Neural cell (in vitro differentiated cells): ENCODE results near the gene PCDH10. TPM values are rescaled to one million over a fixed set of nuclear protein-coding genes. Genes with fewer than 3 reads are reported as not detected.

Experiments
- H2AFZ ChIP-seq: fragments of 200-600, 300-800 bp; sonication (generic), shearing (Covaris generic); 2 replicates; pipeline ENCODE4 v1.6.0; 2014; ENCODE audit warnings: low read depth, mild to moderate bottlenecking, antibody characterized with exemption, low read length, moderate library complexity
- H3F3A ChIP-seq: fragments of 200-600 bp; shearing (Covaris generic); 2 replicates; pipeline ENCODE4 v1.6.1; 2016; ENCODE audit warnings: mild to moderate bottlenecking, moderate library complexity, mixed read lengths, antibody characterized with exemption, low read length; ENCODE audit not compliant: insufficient read depth, poor library complexity, severe bottlenecking
- H3K27ac ChIP-seq: fragments of 200-600, 300-800 bp; sonication (generic), shearing (Covaris generic); 2 replicates; pipeline ENCODE4 v1.5.1; 2014; ENCODE audit warnings: mild to moderate bottlenecking, low read length, moderate library complexity
- H3K27me3 ChIP-seq: fragments of 300-800, 200-600 bp; sonication (generic), shearing (Covaris generic); 2 replicates; pipeline ENCODE4 v1.6.0; 2014; ENCODE audit warnings: mild to moderate bottlenecking, low read depth, low read length, moderate library complexity; ENCODE audit not compliant: insufficient read depth
- H3K36me3 ChIP-seq: fragments of 300-800, 200-600 bp; sonication (generic), shearing (Covaris generic); 2 replicates; pipeline ENCODE4 v1.5.1; 2014; ENCODE audit warnings: mild to moderate bottlenecking, antibody characterized with exemption, low read length, moderate library complexity; ENCODE audit not compliant: insufficient read depth
- H3K4me2 ChIP-seq: fragments of 300-800, 200-600 bp; sonication (generic), shearing (Covaris generic); 2 replicates; pipeline ENCODE4 v1.6.0; 2014; ENCODE audit warnings: mild to moderate bottlenecking, low read length
- H3K4me3 ChIP-seq: fragments of 300-800, 200-600 bp; sonication (generic), shearing (Covaris generic); 2 replicates; pipeline ENCODE4 v1.5.1; 2014; ENCODE audit warnings: mild to moderate bottlenecking, low read length, moderate library complexity
- H3K79me2 ChIP-seq: fragments of 200-600 bp; shearing (Covaris generic); replicated peaks from 2 replicates; pipeline ENCODE4 v1.6.0; 2014; ENCODE audit warnings: mild to moderate bottlenecking, low read length, moderate library complexity; ENCODE audit not compliant: insufficient read depth
- H3K9ac ChIP-seq: fragments of 300-800, 200-600 bp; sonication (generic), shearing (Covaris generic); 2 replicates; pipeline ENCODE4 v1.6.1; 2016; ENCODE audit warnings: mild to moderate bottlenecking, low read length, mixed read lengths
- H3K9me2 ChIP-seq: fragments of 200-600 bp; shearing (Covaris generic); 2 replicates; pipeline ENCODE4 v1.6.1; 2016; ENCODE audit warnings: mild to moderate bottlenecking, low read length, mixed read lengths; ENCODE audit not compliant: insufficient read depth
- H3K9me3 ChIP-seq: fragments of 200-600, 300-800 bp; sonication (generic), shearing (Covaris generic); 2 replicates; pipeline ENCODE4 v1.6.1; 2016; ENCODE audit warnings: mild to moderate bottlenecking, mixed run types, low read length, moderate library complexity, mixed read lengths
- H4K20me1 ChIP-seq: fragments of 200-600 bp; shearing (Covaris generic); 2 replicates; pipeline ENCODE4 v1.6.1; 2016; ENCODE audit warnings: mild to moderate bottlenecking, mixed run types; ENCODE audit not compliant: insufficient read depth
- EP300 ChIP-seq: fragments of 450-650 bp; conservative IDR thresholded peaks from 2 replicates; pipeline ENCODE4 v1.6.1; 2014; ENCODE audit warnings: antibody characterized with exemption, mild to moderate bottlenecking, moderate library complexity; ENCODE audit not compliant: poor library complexity, severe bottlenecking
- EZH2 ChIP-seq: fragments of 200-600, 300-800 bp; shearing (Covaris generic), sonication (generic); IDR thresholded peaks from 2 replicates; pipeline ENCODE4 v1.6.1; 2014; ENCODE audit warnings: antibody characterized with exemption, low read length, borderline replicate concordance, mild to moderate bottlenecking; ENCODE audit not compliant: insufficient read depth, poor library complexity, severe bottlenecking
- MXI1 ChIP-seq: fragments of 450-650 bp; conservative IDR thresholded peaks from 2 replicates; pipeline ENCODE4 v1.6.1; 2014; ENCODE audit warnings: antibody characterized with exemption, mild to moderate bottlenecking; ENCODE audit not compliant: poor library complexity, severe bottlenecking
- POLR2AphosphoS5 ChIP-seq: IDR thresholded peaks from 2 replicates; pipeline ENCODE4 v1.6.1; 2012
- RAD21 ChIP-seq: fragments of 450-650 bp; conservative IDR thresholded peaks from 2 replicates; pipeline ENCODE4 v1.6.1; 2014; ENCODE audit warnings: antibody characterized with exemption, mild to moderate bottlenecking, moderate library complexity
- SMC3 ChIP-seq: fragments of 450-650 bp; conservative IDR thresholded peaks from 2 replicates; pipeline ENCODE4 v1.6.1; 2014; ENCODE audit warnings: antibody characterized with exemption, mild to moderate bottlenecking, moderate library complexity; ENCODE audit not compliant: poor library complexity
- TAF1 ChIP-seq: IDR thresholded peaks from 2 replicates; pipeline ENCODE4 v1.6.1; 2012; ENCODE audit warnings: low read depth
- polyA minus RNA-seq: library from RNA; depleted of rRNA, polyadenylated mRNA; stranded (reverse); fragments of >200 nt; gene quantifications from 2 replicates; pipeline ENCODE4 v1.2.3, GENCODE V29; 2014
- polyA plus RNA-seq: library from polyadenylated mRNA; depleted of rRNA; stranded (reverse); fragments of >200 nt; gene quantifications from 2 replicates; pipeline ENCODE4 v1.2.3, GENCODE V29; 2014
- TF ChIP-seq, protein P1 (sequence below): IDR thresholded peaks from 2 replicates; pipeline ENCODE4 v1.6.1; 2012; ENCODE audit warnings: borderline replicate concordance
- TF ChIP-seq, protein P2 (sequence below): fragments of 450-650 bp; IDR thresholded peaks from 2 replicates; pipeline ENCODE4 v1.5.1; 2014; ENCODE audit warnings: antibody characterized with exemption, mild to moderate bottlenecking, moderate library complexity; ENCODE audit not compliant: poor library complexity, severe bottlenecking

Gene PCDH10, protein sequence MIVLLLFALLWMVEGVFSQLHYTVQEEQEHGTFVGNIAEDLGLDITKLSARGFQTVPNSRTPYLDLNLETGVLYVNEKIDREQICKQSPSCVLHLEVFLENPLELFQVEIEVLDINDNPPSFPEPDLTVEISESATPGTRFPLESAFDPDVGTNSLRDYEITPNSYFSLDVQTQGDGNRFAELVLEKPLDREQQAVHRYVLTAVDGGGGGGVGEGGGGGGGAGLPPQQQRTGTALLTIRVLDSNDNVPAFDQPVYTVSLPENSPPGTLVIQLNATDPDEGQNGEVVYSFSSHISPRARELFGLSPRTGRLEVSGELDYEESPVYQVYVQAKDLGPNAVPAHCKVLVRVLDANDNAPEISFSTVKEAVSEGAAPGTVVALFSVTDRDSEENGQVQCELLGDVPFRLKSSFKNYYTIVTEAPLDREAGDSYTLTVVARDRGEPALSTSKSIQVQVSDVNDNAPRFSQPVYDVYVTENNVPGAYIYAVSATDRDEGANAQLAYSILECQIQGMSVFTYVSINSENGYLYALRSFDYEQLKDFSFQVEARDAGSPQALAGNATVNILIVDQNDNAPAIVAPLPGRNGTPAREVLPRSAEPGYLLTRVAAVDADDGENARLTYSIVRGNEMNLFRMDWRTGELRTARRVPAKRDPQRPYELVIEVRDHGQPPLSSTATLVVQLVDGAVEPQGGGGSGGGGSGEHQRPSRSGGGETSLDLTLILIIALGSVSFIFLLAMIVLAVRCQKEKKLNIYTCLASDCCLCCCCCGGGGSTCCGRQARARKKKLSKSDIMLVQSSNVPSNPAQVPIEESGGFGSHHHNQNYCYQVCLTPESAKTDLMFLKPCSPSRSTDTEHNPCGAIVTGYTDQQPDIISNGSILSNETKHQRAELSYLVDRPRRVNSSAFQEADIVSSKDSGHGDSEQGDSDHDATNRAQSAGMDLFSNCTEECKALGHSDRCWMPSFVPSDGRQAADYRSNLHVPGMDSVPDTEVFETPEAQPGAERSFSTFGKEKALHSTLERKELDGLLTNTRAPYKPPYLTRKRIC
- polyA plus RNA-seq = 37.0 and 38.5 TPM in 2 replicates
- 109 and 111 TPM in 2 replicates for polyA minus RNA-seq

DNA sequence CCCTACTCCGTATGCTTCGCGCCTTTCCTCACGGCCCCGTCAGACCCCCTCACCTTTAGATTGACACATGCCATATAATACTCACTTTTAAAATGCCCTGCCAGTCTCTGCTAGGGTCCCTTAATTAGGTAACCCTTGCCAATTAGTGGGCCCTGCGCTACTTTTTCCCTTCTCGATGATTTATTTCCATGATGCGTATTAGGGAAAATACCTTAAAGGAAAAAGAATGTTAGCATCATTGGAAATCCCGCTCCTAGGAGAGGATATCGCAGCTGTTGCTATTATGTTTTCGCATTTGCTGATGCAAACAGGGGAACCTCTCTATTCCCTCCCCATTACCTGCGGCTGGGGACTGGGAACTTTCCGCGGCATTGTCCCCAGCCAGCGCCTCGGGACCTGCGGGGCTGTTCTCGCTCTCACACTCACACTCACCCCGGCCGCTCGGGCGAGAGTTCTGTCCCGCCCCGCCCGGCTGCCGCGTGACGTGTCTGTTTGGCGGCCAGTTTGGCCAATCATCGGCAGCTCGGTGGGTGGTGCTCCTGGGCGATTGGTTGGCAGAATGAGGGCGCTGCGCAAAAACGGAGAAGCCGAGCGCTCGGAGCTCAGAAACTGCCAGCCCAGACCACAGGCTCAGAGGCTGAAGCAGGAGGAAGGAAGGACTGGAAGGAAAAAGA lies at the start of gene PCDH10:
Gene PCDH10 (plus strand): TSS at position 605 of the 674 bp plus-strand sequence. CDS start 847 bp downstream, outside the sequence.
- Histone ChIP-seq H3K9me3 (no peaks in the 10 kb centered on the region), H3K27me3 (peaks cover 50% of the 10 kb centered on the region), H3K4me3 (peak within 1 kb of the TSS; percentile 81), H3K9ac (peak within 1 kb of the TSS; percentile 77), H3K27ac (peak within 1 kb of the TSS; percentile 33), H4K20me1 (no peaks in the 10 kb centered on the region), H3F3A (peaks cover 2% of the 10 kb centered on the region), H2AFZ (peak within 1 kb of the TSS; percentile 25), H3K9me2 (no peaks in the 10 kb centered on the region), H3K79me2 (no peaks in the 10 kb centered on the region), H3K36me3 (no peaks in the 10 kb centered on the region), H3K4me2 (peak within 1 kb of the TSS; percentile 68)
- TF ChIP-seq POLR2AphosphoS5 (peak; percentile 85), MXI1 (peak; percentile 11), TAF1 (peak; percentile 100), RAD21 (no peak), EP300 (no peak), EZH2 (no peak), SMC3 (peak; percentile 37)
- TF ChIP-seq, protein P1, sequence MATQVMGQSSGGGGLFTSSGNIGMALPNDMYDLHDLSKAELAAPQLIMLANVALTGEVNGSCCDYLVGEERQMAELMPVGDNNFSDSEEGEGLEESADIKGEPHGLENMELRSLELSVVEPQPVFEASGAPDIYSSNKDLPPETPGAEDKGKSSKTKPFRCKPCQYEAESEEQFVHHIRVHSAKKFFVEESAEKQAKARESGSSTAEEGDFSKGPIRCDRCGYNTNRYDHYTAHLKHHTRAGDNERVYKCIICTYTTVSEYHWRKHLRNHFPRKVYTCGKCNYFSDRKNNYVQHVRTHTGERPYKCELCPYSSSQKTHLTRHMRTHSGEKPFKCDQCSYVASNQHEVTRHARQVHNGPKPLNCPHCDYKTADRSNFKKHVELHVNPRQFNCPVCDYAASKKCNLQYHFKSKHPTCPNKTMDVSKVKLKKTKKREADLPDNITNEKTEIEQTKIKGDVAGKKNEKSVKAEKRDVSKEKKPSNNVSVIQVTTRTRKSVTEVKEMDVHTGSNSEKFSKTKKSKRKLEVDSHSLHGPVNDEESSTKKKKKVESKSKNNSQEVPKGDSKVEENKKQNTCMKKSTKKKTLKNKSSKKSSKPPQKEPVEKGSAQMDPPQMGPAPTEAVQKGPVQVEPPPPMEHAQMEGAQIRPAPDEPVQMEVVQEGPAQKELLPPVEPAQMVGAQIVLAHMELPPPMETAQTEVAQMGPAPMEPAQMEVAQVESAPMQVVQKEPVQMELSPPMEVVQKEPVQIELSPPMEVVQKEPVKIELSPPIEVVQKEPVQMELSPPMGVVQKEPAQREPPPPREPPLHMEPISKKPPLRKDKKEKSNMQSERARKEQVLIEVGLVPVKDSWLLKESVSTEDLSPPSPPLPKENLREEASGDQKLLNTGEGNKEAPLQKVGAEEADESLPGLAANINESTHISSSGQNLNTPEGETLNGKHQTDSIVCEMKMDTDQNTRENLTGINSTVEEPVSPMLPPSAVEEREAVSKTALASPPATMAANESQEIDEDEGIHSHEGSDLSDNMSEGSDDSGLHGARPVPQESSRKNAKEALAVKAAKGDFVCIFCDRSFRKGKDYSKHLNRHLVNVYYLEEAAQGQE = peak; percentile 98

DNA sequence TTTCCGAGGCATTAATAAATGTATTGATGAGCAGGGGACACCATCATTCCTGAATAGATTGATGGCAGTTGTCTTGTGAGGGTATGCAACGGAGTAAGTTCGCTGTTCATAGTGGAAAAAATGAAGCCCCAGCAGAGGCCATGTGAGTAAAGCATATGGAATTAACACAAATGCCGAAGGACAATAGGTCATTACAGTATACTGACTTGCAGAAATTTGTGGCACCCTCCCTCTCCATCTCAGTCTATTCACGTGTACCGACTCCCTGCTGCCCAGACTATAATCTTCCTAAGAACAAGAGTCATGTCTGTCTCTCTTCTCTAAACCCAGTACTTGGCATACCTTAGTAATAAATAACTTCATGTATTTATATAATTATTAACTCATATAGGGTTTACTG lies 47.1 kb upstream of the PCDH10 start:
- Histone ChIP-seq H3K4me3 (no peak overlapping the region), H3K9me3 (no peaks in the 10 kb centered on the region)

More for the DNA sequence above, 47.1 kb upstream of the PCDH10 start:
- H3K36me3 ChIP-seq = no peaks in the 10 kb centered on the region
- no peaks in the 10 kb centered on the region for H3K27me3 ChIP-seq
- H3K9me2 ChIP-seq = no peaks in the 10 kb centered on the region
- H3K79me2 ChIP-seq = no peaks in the 10 kb centered on the region
- H3K9ac ChIP-seq = no peak overlapping the region
- H3K4me2 ChIP-seq = no peak overlapping the region
- no peak overlapping the region for H3K27ac ChIP-seq
- H2AFZ ChIP-seq = no peak overlapping the region
- H4K20me1 ChIP-seq = no peaks in the 10 kb centered on the region
- H3F3A ChIP-seq = no peaks in the 10 kb centered on the region
- no peak for TF ChIP-seq SMC3
- TF ChIP-seq, protein P1 = no peak
- TF ChIP-seq, protein P2, sequence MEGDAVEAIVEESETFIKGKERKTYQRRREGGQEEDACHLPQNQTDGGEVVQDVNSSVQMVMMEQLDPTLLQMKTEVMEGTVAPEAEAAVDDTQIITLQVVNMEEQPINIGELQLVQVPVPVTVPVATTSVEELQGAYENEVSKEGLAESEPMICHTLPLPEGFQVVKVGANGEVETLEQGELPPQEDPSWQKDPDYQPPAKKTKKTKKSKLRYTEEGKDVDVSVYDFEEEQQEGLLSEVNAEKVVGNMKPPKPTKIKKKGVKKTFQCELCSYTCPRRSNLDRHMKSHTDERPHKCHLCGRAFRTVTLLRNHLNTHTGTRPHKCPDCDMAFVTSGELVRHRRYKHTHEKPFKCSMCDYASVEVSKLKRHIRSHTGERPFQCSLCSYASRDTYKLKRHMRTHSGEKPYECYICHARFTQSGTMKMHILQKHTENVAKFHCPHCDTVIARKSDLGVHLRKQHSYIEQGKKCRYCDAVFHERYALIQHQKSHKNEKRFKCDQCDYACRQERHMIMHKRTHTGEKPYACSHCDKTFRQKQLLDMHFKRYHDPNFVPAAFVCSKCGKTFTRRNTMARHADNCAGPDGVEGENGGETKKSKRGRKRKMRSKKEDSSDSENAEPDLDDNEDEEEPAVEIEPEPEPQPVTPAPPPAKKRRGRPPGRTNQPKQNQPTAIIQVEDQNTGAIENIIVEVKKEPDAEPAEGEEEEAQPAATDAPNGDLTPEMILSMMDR = no peak
- no peak for TF ChIP-seq EZH2
- TF ChIP-seq POLR2AphosphoS5 = no peak
- no peak for TF ChIP-seq EP300
- no peak for TF ChIP-seq MXI1
- no peak for TF ChIP-seq RAD21
- no peak for TF ChIP-seq TAF1
